HepG2 (cell line): Measurements from ENCODE around the gene PLCG1. TPM values are rescaled to one million over a fixed set of nuclear protein-coding genes. Genes with fewer than 3 reads are reported as not detected.
A peak's percentile ranks its signal among the peaks of the same experiment; 100 is the strongest.

Experiments
- DNMT1 ChIP-seq: sonication (generic); formaldehyde crosslinking; IDR thresholded peaks from 2 replicates; pipeline ENCODE4 v1.5.1; 2020; ENCODE audit warnings: mild to moderate bottlenecking, missing genetic modification reagents
- GPN1 ChIP-seq: sonication (generic); formaldehyde crosslinking; IDR thresholded peaks from 2 replicates; pipeline ENCODE4 v1.5.1; 2020; ENCODE audit warnings: missing genetic modification reagents, borderline replicate concordance
- HBP1 ChIP-seq: IDR thresholded peaks from 2 replicates; pipeline ENCODE4 v1.6.1; 2016; ENCODE audit warnings: low read depth, control low read depth
- HNF1B ChIP-seq: sonication (generic); formaldehyde crosslinking; IDR thresholded peaks from 2 replicates; pipeline ENCODE4 v1.5.1; 2020; ENCODE audit warnings: mild to moderate bottlenecking, moderate library complexity, missing genetic modification reagents
- HOMEZ ChIP-seq: IDR thresholded peaks from 2 replicates; pipeline ENCODE4 v1.6.1; 2016; ENCODE audit warnings: low read depth
- KAT7 ChIP-seq: IDR thresholded peaks from 2 replicates; pipeline ENCODE4 v1.6.1; 2018; ENCODE audit warnings: borderline replicate concordance, missing compliant biosample characterization
- KDM5B ChIP-seq: sonication (generic); formaldehyde crosslinking; IDR thresholded peaks from 2 replicates; pipeline ENCODE4 v1.4.0; 2020; ENCODE audit warnings: missing genetic modification reagents, mild to moderate bottlenecking, borderline replicate concordance
- KLF15 ChIP-seq: sonication (generic); formaldehyde crosslinking; IDR thresholded peaks from 2 replicates; pipeline ENCODE4 v1.8.1; 2023; ENCODE audit warnings: borderline replicate concordance, mild to moderate bottlenecking, inconsistent platforms, missing genetic modification reagents, mixed read lengths
- PCBP1 ChIP-seq: fragments of 200-400 bp; formaldehyde crosslinking; IDR thresholded peaks from 2 replicates; pipeline ENCODE4 v1.6.1; 2017; ENCODE audit warnings: mild to moderate bottlenecking, low read depth, low read length, borderline replicate concordance
- PHB2 ChIP-seq: fragments of 450-650 bp; IDR thresholded peaks from 2 replicates; pipeline ENCODE4 v1.6.1; 2018; ENCODE audit not compliant: partially characterized antibody
- RBFOX2 ChIP-seq: fragments of 200-400 bp; formaldehyde crosslinking; IDR thresholded peaks from 2 replicates; pipeline ENCODE4 v1.6.1; 2017; ENCODE audit warnings: low read depth, mild to moderate bottlenecking, low read length
- SATB2 ChIP-seq: sonication (generic); formaldehyde crosslinking; IDR thresholded peaks from 2 replicates; pipeline ENCODE4 v1.5.0; 2020; ENCODE audit warnings: missing genetic modification reagents
- ZBTB42 ChIP-seq: sonication (generic); formaldehyde crosslinking; IDR thresholded peaks from 2 replicates; pipeline ENCODE4 v1.5.0; 2020; ENCODE audit warnings: mild to moderate bottlenecking, missing genetic modification reagents
- ZBTB46 ChIP-seq: sonication (generic); formaldehyde crosslinking; IDR thresholded peaks from 2 replicates; pipeline ENCODE4 v1.4.0; 2020; ENCODE audit warnings: mild to moderate bottlenecking, missing genetic modification reagents, borderline replicate concordance
- ZNF10 ChIP-seq: sonication (generic); formaldehyde crosslinking; IDR thresholded peaks from 2 replicates; pipeline ENCODE4 v1.4.0; 2020; ENCODE audit warnings: mild to moderate bottlenecking, low read depth, missing genetic modification reagents, borderline replicate concordance
- ZNF136 ChIP-seq: sonication (generic); formaldehyde crosslinking; IDR thresholded peaks from 2 replicates; pipeline ENCODE4 v1.8.1; 2022; ENCODE audit warnings: low read depth, mild to moderate bottlenecking, moderate library complexity, missing genetic modification reagents
- ZNF20 ChIP-seq: sonication (generic); formaldehyde crosslinking; IDR thresholded peaks from 2 replicates; pipeline ENCODE4 v1.4.0; 2020; ENCODE audit warnings: mild to moderate bottlenecking, moderate library complexity, missing genetic modification reagents
- ZNF432 ChIP-seq: sonication (generic); formaldehyde crosslinking; IDR thresholded peaks from 2 replicates; pipeline ENCODE4 v1.5.0; 2020; ENCODE audit warnings: missing genetic modification reagents, mild to moderate bottlenecking, borderline replicate concordance
- ZNF597 ChIP-seq: sonication (generic); formaldehyde crosslinking; IDR thresholded peaks from 2 replicates; pipeline ENCODE4 v1.5.0; 2020; ENCODE audit warnings: missing genetic modification reagents
- ZNF644 ChIP-seq: IDR thresholded peaks from 2 replicates; pipeline ENCODE4 v1.6.1; 2016; ENCODE audit warnings: low read depth
- ZNF776 ChIP-seq: sonication (generic); formaldehyde crosslinking; IDR thresholded peaks from 2 replicates; pipeline ENCODE4 v1.4.0; 2020; ENCODE audit warnings: mild to moderate bottlenecking, missing genetic modification reagents
- ZNF850 ChIP-seq: sonication (generic); formaldehyde crosslinking; conservative IDR thresholded peaks from 2 replicates; pipeline ENCODE4 v1.9.0; 2021; ENCODE audit warnings: mild to moderate bottlenecking, missing genetic modification reagents
- ZSCAN29 ChIP-seq: sonication (generic); formaldehyde crosslinking; conservative IDR thresholded peaks from 2 replicates; pipeline ENCODE4 v1.4.0; 2020; ENCODE audit warnings: mild to moderate bottlenecking, missing genetic modification reagents
- polyA plus RNA-seq, 8 experiments: library from polyadenylated mRNA; depleted of rRNA in 3 of 8; stranded (reverse) in 7 of 8; unstranded in 1 of 8; fragments of >200 nt; fragmentation: Illumina TruSeq in 4 of 8; extraction: Trizol in 4 of 8; gene quantifications; 2 replicates each; pipeline versions ENCODE4 v1.2.1 to v1.2.3, GENCODE V29; 2011 to 2016; ENCODE audit warnings: low read depth in 4 of 8, missing spikeins in 1 of 8, mixed read lengths in 1 of 8; ENCODE audit not compliant: insufficient read depth in 1 of 8
- total RNA-seq, 5 experiments: library from RNA; depleted of rRNA; stranded (reverse); fragments of >200 nt; fragmentation: Illumina TruSeq; extraction: Trizol; gene quantifications; 2 replicates each; pipeline ENCODE4 v1.2.3, GENCODE V29; 2016; ENCODE audit warnings: low read depth in 1 of 5

PLCG1 gene
- total and polyA plus RNA-seq, 2 of the 13 experiments (the other 11 are each of a cell fraction or from before 2014, with no cell fraction given): 85.3 to 158 TPM

DNA sequence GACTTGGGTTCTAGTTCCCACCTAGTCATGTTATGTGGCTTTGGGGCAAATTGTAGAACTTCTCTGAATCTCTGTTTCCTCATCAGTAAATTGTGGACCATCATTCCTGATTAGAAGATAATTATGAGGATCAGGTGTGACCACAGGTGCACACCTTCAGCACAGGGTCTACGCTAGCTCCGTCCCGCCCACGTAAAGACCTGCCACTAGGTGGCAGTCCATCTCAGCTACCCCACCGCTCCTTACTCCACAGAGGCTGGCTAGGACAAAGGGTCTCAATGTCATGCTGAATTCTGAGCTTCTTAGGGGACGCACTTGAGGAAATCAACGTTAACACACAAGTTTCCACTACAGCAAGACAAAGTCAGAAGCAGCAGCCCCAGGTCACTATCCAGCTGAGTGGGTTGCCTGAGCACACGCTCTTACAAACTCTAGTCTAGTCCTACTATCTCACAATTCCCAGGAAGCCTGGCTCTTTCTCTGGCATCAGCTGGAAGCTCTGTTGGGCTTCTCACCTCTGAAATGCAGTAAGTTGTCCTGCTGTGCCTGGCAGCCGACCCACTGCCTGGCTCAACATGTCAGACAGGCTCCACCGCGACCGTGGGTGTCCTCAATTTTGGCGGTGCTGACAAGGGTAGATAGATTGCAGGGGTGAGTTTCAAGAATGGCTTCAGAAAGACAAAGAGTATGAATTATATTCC lies 2.0 kb upstream of the PLCG1 start (continued):
- TF ChIP-seq HOMEZ (CRISPR knock-in tag) (no peak), ZNF776 (CRISPR knock-in tag) (no peak), ZNF432 (CRISPR knock-in tag) (no peak), KLF15 (CRISPR knock-in tag) (no peak), ZSCAN29 (CRISPR knock-in tag) (peak; percentile 57), ZBTB46 (CRISPR knock-in tag) (no peak), PCBP1 (no peak), ZNF644 (CRISPR knock-in tag) (0 out of 2 replicates have a peak, but pooled peaks have one; percentile 9), HBP1 (CRISPR knock-in tag) (0 out of 2 replicates have a peak, but pooled peaks have one; percentile 18), RBFOX2 (no peak), ZNF136 (CRISPR knock-in tag) (0 out of 2 replicates have a peak, but pooled peaks have one; percentile 22), ZNF850 (CRISPR knock-in tag) (no peak), HNF1B (no peak), GPN1 (CRISPR knock-in tag) (no peak), ZNF10 (CRISPR knock-in tag) (no peak), PHB2 (no peak), ZNF20 (no peak), KDM5B (CRISPR knock-in tag) (peak; percentile 78; the same call in 1 of the 2 replicates), DNMT1 (CRISPR knock-in tag) (no peak), ZBTB42 (no peak), ZNF597 (CRISPR knock-in tag) (no peak), KAT7 (CRISPR knock-in tag) (no peak), SATB2 (CRISPR knock-in tag) (no peak)
